GM12865 (cell line): Measurements from ENCODE around the gene B3GAT1.

Experiments used
- DNase-seq: peaks from one replicate; pipeline ENCODE4 v3.0.0; 2010; ENCODE audit warnings: low read depth
- H3K4me3 ChIP-seq: 2 replicates; pipeline ENCODE4 v1.5.1; 2011; ENCODE audit warnings: mild to moderate bottlenecking, low read depth, low read length, control low read depth
- CTCF ChIP-seq: IDR thresholded peaks from 2 replicates; pipeline ENCODE4 v1.5.1; 2011; ENCODE audit warnings: low read length, control low read depth, low read depth, inconsistent platforms; ENCODE audit not compliant: insufficient read depth; ENCODE audit errors: missing control alignments

Gene B3GAT1

GRCh38 chr11:134369656-134370525 lies 42.2 kb downstream of the B3GAT1 start:
- no peak for DNase-seq
- H3K4me3 ChIP-seq: no peak overlapping the region

GRCh38 chr11:134367781-134368180 lies 44.3 kb downstream of the B3GAT1 start:
- no peak for TF ChIP-seq CTCF
- DNase-seq: no peak
- H3K4me3 ChIP-seq: no peak overlapping the region

More at GRCh38 chr11:134369656-134370525, 42.2 kb downstream of the B3GAT1 start:
- TF ChIP-seq CTCF: no peak

GRCh38 chr11:134366254-134366653 lies 45.8 kb downstream of the B3GAT1 start:
- H3K4me3 ChIP-seq: no peak overlapping the region
- no peak for TF ChIP-seq CTCF
- no peak for DNase-seq

GRCh38 chr11:134365011-134365925 lies 46.8 kb downstream of the B3GAT1 start:
- no peak for DNase-seq
- no peak overlapping the region for H3K4me3 ChIP-seq
- TF ChIP-seq CTCF: no peak

GRCh38 chr11:134364261-134364660 lies 47.8 kb downstream of the B3GAT1 start:
- DNase-seq: no peak
- no peak for TF ChIP-seq CTCF
- no peak overlapping the region for H3K4me3 ChIP-seq

GRCh38 chr11:134363592-134363991 lies 48.5 kb downstream of the B3GAT1 start:
- TF ChIP-seq CTCF: no peak
- no peak for DNase-seq
- H3K4me3 ChIP-seq: no peak overlapping the region
